ENCODE data around the gene LDB1. TPM values are rescaled to one million over a fixed set of nuclear protein-coding genes. Genes with fewer than 3 reads are reported as not detected.

The LDB1 gene
- total RNA-seq, 4 donors from 2014 or later: 15.8 to 42.0 (median 29.2) TPM

GRCh38 chr10:102153093-102153620 is 33.0 kb upstream of the LDB1 start:
- TF ChIP-seq CTCF (IDR thresholded peaks at IDR 0.05; ENCODE audit: low read depth): no peak

- TF ChIP-seq CTCF (IDR thresholded peaks at IDR 0.05; ENCODE audit: low read depth): no peak
Measured at GRCh38 chr10:102152545-102152890, 32.4 kb upstream of the LDB1 start.

GRCh38 chr10:102151774-102152544 is 31.8 kb upstream of the LDB1 start, which contains the start of gene NOLC1:
Gene NOLC1, plus strand, starts transcription at chr10:102152389. Its CDS starts 22 bp downstream, at chr10:102152411.
- no peak for TF ChIP-seq CTCF (IDR thresholded peaks at IDR 0.05; ENCODE audit: low read depth)

- no peak for TF ChIP-seq CTCF (IDR thresholded peaks at IDR 0.05; ENCODE audit: low read depth)
Measured at GRCh38 chr10:102150970-102151773, 31.0 kb upstream of the LDB1 start.

- no peak for TF ChIP-seq CTCF (IDR thresholded peaks at IDR 0.05; ENCODE audit: low read depth)
Measured at GRCh38 chr10:102148275-102148674, 28.1 kb upstream of the LDB1 start.

GRCh38 chr10:102147561-102147960 is 27.4 kb upstream of the LDB1 start:
- no peak for TF ChIP-seq CTCF (IDR thresholded peaks at IDR 0.05; ENCODE audit: low read depth)

GRCh38 chr10:102146971-102147428 is 26.8 kb upstream of the LDB1 start:
- TF ChIP-seq CTCF (IDR thresholded peaks at IDR 0.05; ENCODE audit: low read depth): no peak
